CD4-positive, CD25-positive, alpha-beta regulatory T cell (primary cell): Measurements from ENCODE around the gene CD47. TPM values are rescaled to one million over a fixed set of nuclear protein-coding genes. Genes with fewer than 3 reads are reported as not detected.
A peak's percentile ranks its signal among the peaks of the same experiment; 100 is the strongest.

ENCODE experiments used
- ATAC-seq, 2 donors: fragments of 150-1000 bp; cut with Tn5 transposase; one replicate each; pipeline ENCODE4 v1.10.0; 2021; ENCODE audit warnings: low read depth in 2 of 2, moderate number of reproducible peaks in 2 of 2, moderate library complexity in 1 of 2
- DNase-seq, 3 donors: peaks; one replicate each; pipeline versions ENCODE4 v3.0.0 to v3.0.0-alpha.2; 2012 to 2022; ENCODE audit warnings: mixed read lengths in 1 of 3
- H3K27ac ChIP-seq: one replicate; pipeline ENCODE4 v1.7.0; 2013; ENCODE audit warnings: mild to moderate bottlenecking, low read length; ENCODE audit not compliant: insufficient read depth, poor library complexity, severe bottlenecking
- H3K27me3 ChIP-seq: one replicate; pipeline ENCODE4 v1.7.0; 2013; ENCODE audit warnings: low read length; ENCODE audit not compliant: control insufficient read depth, insufficient read depth
- H3K36me3 ChIP-seq: one replicate; pipeline ENCODE4 v1.7.0; 2013; ENCODE audit warnings: mild to moderate bottlenecking, low read length, moderate library complexity; ENCODE audit not compliant: control insufficient read depth, insufficient read depth
- H3K4me1 ChIP-seq: 2 replicates; pipeline ENCODE4 v1.7.0; 2013; ENCODE audit warnings: mild to moderate bottlenecking, low read length; ENCODE audit not compliant: insufficient read depth, control insufficient read depth, poor library complexity, severe bottlenecking
- H3K4me3 ChIP-seq: one replicate; pipeline ENCODE4 v1.7.0; 2013; ENCODE audit warnings: low read depth, mild to moderate bottlenecking, low read length, moderate library complexity
- H3K9me3 ChIP-seq, 2 experiments: 1 replicate in 1 of 2; 2 replicates in 1 of 2; pipeline ENCODE4 v1.7.0; 2013; ENCODE audit warnings: low read length in 2 of 2, mild to moderate bottlenecking in 1 of 2, moderate library complexity in 1 of 2; ENCODE audit not compliant: control insufficient read depth in 2 of 2
- H3K27ac Mint-ChIP-seq, 3 donors: one replicate each; pipeline ENCODE4 v1.8.0; 2020 to 2022; ENCODE audit warnings: mild to moderate bottlenecking in 3 of 3, mixed read lengths in 3 of 3, moderate library complexity in 2 of 3
- H3K27me3 Mint-ChIP-seq: one replicate; pipeline ENCODE4 v1.8.0; 2022; ENCODE audit warnings: mild to moderate bottlenecking, mixed read lengths
- H3K36me3 Mint-ChIP-seq: one replicate; pipeline ENCODE4 v1.8.0; 2020; ENCODE audit warnings: mixed read lengths
- H3K4me1 Mint-ChIP-seq, 4 donors: one replicate each; pipeline ENCODE4 v1.8.0; 2020 to 2022; ENCODE audit warnings: mixed read lengths in 4 of 4, mild to moderate bottlenecking in 1 of 4
- H3K4me3 Mint-ChIP-seq, 4 donors: one replicate each; pipeline ENCODE4 v1.8.0; 2020 to 2022; ENCODE audit warnings: mild to moderate bottlenecking in 4 of 4, mixed read lengths in 4 of 4, moderate library complexity in 3 of 4
- H3K9me3 Mint-ChIP-seq, 7 donors: one replicate each; pipeline ENCODE4 v1.8.0; 2020 to 2022; ENCODE audit warnings: mixed read lengths in 7 of 7, mild to moderate bottlenecking in 3 of 7, moderate library complexity in 2 of 7
- polyA plus RNA-seq, 4 donors: library from polyadenylated mRNA; unstranded; fragments of 300-500 nt; fragmentation: Illumina TruSeq; gene quantifications; one replicate each; pipeline ENCODE4 v1.2.3, GENCODE V29; 2021
- total RNA-seq: library from RNA; stranded (reverse); gene quantifications from one replicate; pipeline ENCODE4 v1.2.3, GENCODE V29; 2022

The CD47 gene
- total and polyA plus RNA-seq, 5 donors from 2014 or later: 209 to 424 (median 329) TPM

- Mint-ChIP-seq H3K36me3 (peaks cover 3% of the 10 kb centered on the region), H3K27me3 (no peaks in the 10 kb centered on the region), H3K4me3 (peak overlapping the region in 2 of 4 donors; percentile 50 to 89), H3K9me3 (peaks cover 1 to 8% (median 3%) of the 10 kb centered on the region in 7 donors), H3K27ac (peak overlapping the region in 2 of 3 donors; percentile 87 to 97), H3K4me1 (peaks cover 21 to 69% (median 56%) of the 10 kb centered on the region in 4 donors)
- DNase-seq (no peak), ATAC-seq (no peak)
- peaks cover 52% of the 10 kb centered on the region for H3K4me1 ChIP-seq
- peak overlapping the region; percentile 82 for H3K4me3 ChIP-seq
- H3K27me3 ChIP-seq: no peaks in the 10 kb centered on the region
- no peaks in the 10 kb centered on the region for H3K9me3 ChIP-seq
- no peaks in the 10 kb centered on the region for H3K36me3 ChIP-seq
- peak overlapping the region; percentile 94 for H3K27ac ChIP-seq
Observed at GRCh38 chr3:108123326-108123725, 32.5 kb upstream of the CD47 start.

- H3K4me1 ChIP-seq: peaks cover 41% of the 10 kb centered on the region
- H3K27ac Mint-ChIP-seq: peak overlapping the region in 1 of 3 donors; percentile 82
Observed at GRCh38 chr3:108122276-108122675, 31.4 kb upstream of the CD47 start.

GRCh38 chr3:108119398-108120104, 28.7 kb upstream of the CD47 start:
- H3K27ac Mint-ChIP-seq: peak overlapping the region in 1 of 3 donors; percentile 71
- H3K9me3 ChIP-seq: no peaks in the 10 kb centered on the region
- no peaks in the 10 kb centered on the region for H3K27me3 ChIP-seq
- DNase-seq (no peak), ATAC-seq (no peak)
- peaks cover 8 to 38% (median 31%) of the 10 kb centered on the region in 4 donors for H3K4me1 Mint-ChIP-seq
- no peak overlapping the region for H3K4me3 ChIP-seq
- H3K27me3 Mint-ChIP-seq: peaks cover 4% of the 10 kb centered on the region
- no peak overlapping the region for H3K27ac ChIP-seq
- no peaks in the 10 kb centered on the region for H3K36me3 Mint-ChIP-seq
- no peaks in the 10 kb centered on the region for H3K36me3 ChIP-seq
- peaks cover 0 to 1% (median 0%) of the 10 kb centered on the region in 7 donors for H3K9me3 Mint-ChIP-seq
- H3K4me3 Mint-ChIP-seq: no peak overlapping the region
- peaks cover 14% of the 10 kb centered on the region for H3K4me1 ChIP-seq

More at GRCh38 chr3:108122276-108122675, 31.4 kb upstream of the CD47 start:
- no peak overlapping the region for H3K27ac ChIP-seq
- Mint-ChIP-seq H3K4me3 (no peak overlapping the region), H3K27me3 (no peaks in the 10 kb centered on the region), H3K4me1 (peaks cover 16 to 60% (median 50%) of the 10 kb centered on the region in 4 donors), H3K9me3 (peaks cover 0 to 1% (median under 1%) of the 10 kb centered on the region in 7 donors), H3K36me3 (no peaks in the 10 kb centered on the region)
- H3K36me3 ChIP-seq: no peaks in the 10 kb centered on the region
- DNase-seq: no peak
- no peaks in the 10 kb centered on the region for H3K27me3 ChIP-seq
- no peaks in the 10 kb centered on the region for H3K9me3 ChIP-seq
- no peak for ATAC-seq
- H3K4me3 ChIP-seq: no peak overlapping the region

GRCh38 chr3:108118038-108118768, 27.4 kb upstream of the CD47 start:
- no peak overlapping the region for H3K4me3 Mint-ChIP-seq
- H3K27ac Mint-ChIP-seq: no peak overlapping the region
- no peaks in the 10 kb centered on the region for H3K36me3 Mint-ChIP-seq
- ATAC-seq (no peak), DNase-seq (no peak)
- H3K4me1 ChIP-seq: peaks cover 5% of the 10 kb centered on the region
- H3K36me3 ChIP-seq: no peaks in the 10 kb centered on the region
- H3K27me3 ChIP-seq: no peaks in the 10 kb centered on the region
- H3K4me1 Mint-ChIP-seq: peaks cover 0 to 25% (median 17%) of the 10 kb centered on the region in 4 donors
- H3K27ac ChIP-seq: no peak overlapping the region
- H3K4me3 ChIP-seq: no peak overlapping the region
- no peaks in the 10 kb centered on the region for H3K9me3 ChIP-seq
- peaks cover 4% of the 10 kb centered on the region for H3K27me3 Mint-ChIP-seq
- peaks cover 0 to 1% (median 0%) of the 10 kb centered on the region in 7 donors for H3K9me3 Mint-ChIP-seq

- Mint-ChIP-seq H3K27me3 (peaks cover 4% of the 10 kb centered on the region), H3K4me1 (peaks cover 0 to 18% (median 13%) of the 10 kb centered on the region in 4 donors), H3K36me3 (no peaks in the 10 kb centered on the region), H3K27ac (no peak overlapping the region), H3K9me3 (peaks cover 0 to 1% (median 0%) of the 10 kb centered on the region in 7 donors), H3K4me3 (no peak overlapping the region)
- H3K27ac ChIP-seq: no peak overlapping the region
- DNase-seq: no peak
- H3K9me3 ChIP-seq: no peaks in the 10 kb centered on the region
- no peak overlapping the region for H3K4me3 ChIP-seq
- H3K36me3 ChIP-seq: no peaks in the 10 kb centered on the region
- peaks cover 5% of the 10 kb centered on the region for H3K4me1 ChIP-seq
- H3K27me3 ChIP-seq: no peaks in the 10 kb centered on the region
- no peak for ATAC-seq
Observed at GRCh38 chr3:108117241-108117775, 26.5 kb upstream of the CD47 start.

GRCh38 chr3:108114423-108115065, 23.7 kb upstream of the CD47 start:
- Histone ChIP-seq H3K27ac (no peak overlapping the region), H3K9me3 (no peaks in the 10 kb centered on the region), H3K4me3 (no peak overlapping the region), H3K4me1 (peaks cover under 1% of the 10 kb centered on the region), H3K27me3 (no peaks in the 10 kb centered on the region), H3K36me3 (no peaks in the 10 kb centered on the region)
- DNase-seq (no peak), ATAC-seq (no peak)
- H3K4me1 Mint-ChIP-seq: peaks cover 0 to 6% (median 3%) of the 10 kb centered on the region in 4 donors
- H3K4me3 Mint-ChIP-seq: no peak overlapping the region
- H3K27ac Mint-ChIP-seq: no peak overlapping the region
- H3K27me3 Mint-ChIP-seq: peaks cover 4% of the 10 kb centered on the region
- H3K36me3 Mint-ChIP-seq: no peaks in the 10 kb centered on the region
- peaks cover 0 to 1% (median 0%) of the 10 kb centered on the region in 7 donors for H3K9me3 Mint-ChIP-seq

- Mint-ChIP-seq H3K9me3 (peaks cover 0 to 1% (median 0%) of the 10 kb centered on the region in 7 donors), H3K27me3 (peaks cover 4% of the 10 kb centered on the region), H3K4me3 (no peak overlapping the region), H3K27ac (no peak overlapping the region), H3K4me1 (peaks cover 0 to 6% (median 0%) of the 10 kb centered on the region in 4 donors), H3K36me3 (no peaks in the 10 kb centered on the region)
- Histone ChIP-seq H3K9me3 (no peaks in the 10 kb centered on the region), H3K4me3 (no peak overlapping the region), H3K36me3 (no peaks in the 10 kb centered on the region), H3K27ac (no peak overlapping the region), H3K4me1 (no peaks in the 10 kb centered on the region), H3K27me3 (no peaks in the 10 kb centered on the region)
- DNase-seq (no peak), ATAC-seq (no peak)
Observed at GRCh38 chr3:108113975-108114374, 23.1 kb upstream of the CD47 start.
